GM19452 (cell line): ENCODE results near the gene PHYKPL.

Source experiments
- ATAC-seq: cut with Tn5 transposase; IDR thresholded peaks from one replicate; pipeline ENCODE4 v1.9.1; 2021; ENCODE audit not compliant: unreplicated experiment

PHYKPL gene

DNA sequence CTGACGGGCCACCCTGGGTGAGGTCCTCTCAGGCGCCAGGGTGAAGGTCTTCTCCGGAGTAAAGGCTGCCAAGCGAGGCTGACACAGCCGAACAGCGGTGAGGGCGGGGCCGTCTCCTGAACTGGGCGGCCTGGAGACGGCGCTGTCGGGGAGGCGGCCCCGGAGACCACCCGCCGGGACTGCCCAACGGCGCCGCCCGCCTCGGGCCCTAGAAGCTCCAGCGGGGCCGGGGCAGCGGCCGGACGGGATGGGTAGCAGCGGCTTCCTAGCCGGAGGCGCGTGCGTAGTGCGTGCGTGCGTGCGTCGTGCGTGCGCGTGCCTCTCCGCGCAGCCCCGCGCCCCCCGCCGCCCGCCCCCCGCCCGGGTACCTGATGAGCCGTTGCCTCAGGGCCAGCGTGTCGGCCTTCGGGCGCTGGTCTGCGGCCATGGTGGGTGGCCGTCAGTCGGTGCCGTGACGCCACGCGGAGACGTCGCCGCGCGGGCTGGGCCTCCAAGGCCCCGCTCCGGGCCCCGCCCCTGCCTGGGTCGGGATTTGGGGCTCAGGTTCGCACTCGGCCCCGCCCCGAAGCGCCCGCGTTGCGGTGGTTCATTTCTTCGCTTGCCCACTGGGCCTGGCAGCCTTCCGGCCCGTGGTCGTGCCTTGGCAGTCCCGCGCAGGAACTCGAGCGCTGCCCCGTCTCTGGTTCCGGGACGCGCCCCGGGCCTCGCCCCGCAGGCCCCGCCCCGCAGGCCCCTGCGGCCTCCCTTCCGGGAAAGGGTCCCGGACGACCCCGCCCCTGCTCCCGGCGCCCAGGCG is at the start of gene PHYKPL:
TSS of gene PHYKPL (minus strand) at position 679 of the 796 bp plus-strand sequence. CDS start at position 427, 252 bp downstream.
- ATAC-seq: peak; percentile 70

GRCh38 chr5:178282391-178282790 is 49.8 kb upstream of the PHYKPL start:
- no peak for ATAC-seq

GRCh38 chr5:178281331-178281730 is 48.7 kb upstream of the PHYKPL start:
- no peak for ATAC-seq

GRCh38 chr5:178280631-178281030 is 48.0 kb upstream of the PHYKPL start:
- ATAC-seq: no peak

DNA sequence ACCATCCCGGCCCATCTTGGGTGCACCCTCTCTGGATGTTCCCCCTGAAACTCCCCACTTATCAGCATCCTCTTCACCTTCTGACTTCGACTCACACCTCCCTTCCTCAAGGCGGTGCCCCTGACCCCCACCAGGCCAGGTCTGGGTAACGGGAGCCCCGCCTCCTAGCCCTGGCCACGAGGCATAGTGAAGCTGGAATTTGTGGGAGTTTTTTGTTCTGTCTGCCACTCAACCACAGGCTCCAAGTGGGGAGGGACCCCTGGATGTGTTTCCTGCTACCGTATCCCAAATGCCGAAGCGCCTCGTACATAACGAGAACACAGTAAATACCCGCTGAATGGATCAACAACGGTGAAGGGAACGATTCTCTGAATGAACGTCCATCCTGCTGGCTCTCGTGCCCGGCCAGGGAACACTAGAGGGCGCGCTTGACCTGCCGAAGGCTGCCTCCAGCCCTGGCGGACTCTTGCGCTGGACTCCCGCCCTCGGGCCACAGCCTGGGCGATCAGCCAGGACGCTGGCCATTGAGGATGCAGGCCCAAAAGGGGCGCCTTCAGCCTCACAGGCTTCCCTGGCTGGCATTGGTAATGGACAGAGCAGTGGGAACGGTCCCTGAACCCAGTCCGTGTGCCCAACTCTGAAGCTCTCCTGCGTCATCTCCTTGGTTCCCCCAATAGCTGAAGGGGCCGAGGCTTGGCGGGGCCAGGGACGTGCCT is 47.3 kb upstream of the PHYKPL start:
- no peak for ATAC-seq

DNA sequence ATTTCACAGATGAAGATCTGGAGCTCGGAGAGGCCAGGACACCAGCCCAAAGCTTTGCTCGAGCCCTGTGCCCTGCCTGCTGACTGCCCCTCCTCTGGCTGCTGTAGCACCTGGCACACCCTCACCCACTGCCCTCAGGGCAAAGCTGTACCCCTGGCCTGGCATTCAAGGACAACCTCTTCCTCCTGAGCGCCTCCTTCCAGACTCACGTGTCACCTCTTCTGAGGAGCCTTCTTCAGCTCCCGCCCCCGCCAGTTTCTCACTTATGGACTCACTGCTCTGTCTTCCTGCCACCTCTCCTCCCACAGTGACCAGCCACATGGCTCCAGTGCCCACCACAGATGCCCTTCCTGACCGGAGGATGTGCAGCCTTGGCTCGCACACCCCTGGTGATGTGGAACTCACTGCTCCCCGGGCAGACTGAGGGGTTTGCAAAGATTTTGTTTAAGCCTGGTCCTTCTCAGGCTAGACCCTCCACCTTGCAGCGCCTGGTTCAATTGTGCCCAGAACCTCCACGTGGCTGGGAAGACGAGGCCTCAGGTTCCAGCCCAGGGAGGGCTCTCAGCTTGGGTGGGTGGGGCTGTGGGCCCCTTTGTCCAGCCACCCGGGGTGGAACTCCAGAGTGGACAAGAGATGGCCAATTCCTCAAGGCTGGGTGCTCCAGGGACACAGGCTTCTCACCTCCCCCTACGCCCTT is 46.6 kb upstream of the PHYKPL start:
- no peak for ATAC-seq

DNA sequence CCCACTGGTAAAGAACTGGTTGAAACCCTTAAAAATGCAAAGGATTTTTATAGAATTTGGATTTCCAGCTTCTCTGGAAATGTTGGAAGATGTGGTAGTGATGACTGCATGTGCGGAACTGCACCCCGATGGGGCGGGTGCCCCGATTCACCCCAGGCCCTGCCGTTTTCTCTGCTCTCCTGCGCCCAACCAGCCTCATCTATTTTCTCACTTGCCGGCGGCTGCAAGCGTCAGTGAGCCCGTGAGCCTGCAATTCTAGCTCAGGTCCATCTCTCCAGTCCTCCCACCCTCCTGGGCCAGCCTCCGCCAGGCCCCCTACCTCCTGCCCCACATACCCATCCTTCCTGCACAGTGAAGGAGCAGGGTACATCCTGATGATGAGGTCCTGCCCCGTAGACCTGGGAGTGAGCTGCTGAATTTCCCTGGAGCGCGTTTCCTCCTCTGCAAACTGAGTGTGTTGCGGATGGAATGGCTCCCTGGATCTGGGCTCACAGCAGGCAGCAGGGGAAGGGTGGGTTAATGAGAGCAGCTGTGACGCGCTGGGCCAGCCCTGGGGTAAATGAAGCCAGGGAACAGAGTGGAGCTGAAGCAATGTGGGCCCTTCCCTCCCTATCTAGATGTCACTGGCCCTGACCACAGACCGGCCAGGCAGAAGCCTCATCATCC is 45.9 kb upstream of the PHYKPL start:
- ATAC-seq: no peak

GRCh38 chr5:178277866-178278265 is 45.3 kb upstream of the PHYKPL start:
- ATAC-seq: no peak

DNA sequence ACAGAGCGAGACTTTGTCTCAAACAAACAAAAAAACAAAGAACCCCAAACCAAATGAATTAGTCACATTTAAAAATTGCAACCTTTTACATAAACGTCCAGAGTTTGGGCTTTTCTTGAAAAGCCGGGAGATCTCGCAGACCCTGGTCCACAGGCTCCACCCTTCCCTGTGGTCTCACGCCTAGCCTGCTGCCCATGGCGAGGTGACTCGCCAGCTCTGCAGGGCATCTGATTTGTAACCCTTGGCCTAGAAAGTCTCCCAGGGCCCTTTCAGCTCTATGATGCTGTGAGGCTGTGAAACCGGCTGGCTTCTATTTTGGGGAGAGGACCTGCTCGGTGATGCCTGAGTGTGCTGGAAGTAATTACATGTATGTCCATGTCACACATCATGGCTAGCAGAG is 44.7 kb upstream of the PHYKPL start:
- no peak for ATAC-seq

GRCh38 chr5:178274781-178275537 is 42.4 kb upstream of the PHYKPL start:
- ATAC-seq: no peak

DNA sequence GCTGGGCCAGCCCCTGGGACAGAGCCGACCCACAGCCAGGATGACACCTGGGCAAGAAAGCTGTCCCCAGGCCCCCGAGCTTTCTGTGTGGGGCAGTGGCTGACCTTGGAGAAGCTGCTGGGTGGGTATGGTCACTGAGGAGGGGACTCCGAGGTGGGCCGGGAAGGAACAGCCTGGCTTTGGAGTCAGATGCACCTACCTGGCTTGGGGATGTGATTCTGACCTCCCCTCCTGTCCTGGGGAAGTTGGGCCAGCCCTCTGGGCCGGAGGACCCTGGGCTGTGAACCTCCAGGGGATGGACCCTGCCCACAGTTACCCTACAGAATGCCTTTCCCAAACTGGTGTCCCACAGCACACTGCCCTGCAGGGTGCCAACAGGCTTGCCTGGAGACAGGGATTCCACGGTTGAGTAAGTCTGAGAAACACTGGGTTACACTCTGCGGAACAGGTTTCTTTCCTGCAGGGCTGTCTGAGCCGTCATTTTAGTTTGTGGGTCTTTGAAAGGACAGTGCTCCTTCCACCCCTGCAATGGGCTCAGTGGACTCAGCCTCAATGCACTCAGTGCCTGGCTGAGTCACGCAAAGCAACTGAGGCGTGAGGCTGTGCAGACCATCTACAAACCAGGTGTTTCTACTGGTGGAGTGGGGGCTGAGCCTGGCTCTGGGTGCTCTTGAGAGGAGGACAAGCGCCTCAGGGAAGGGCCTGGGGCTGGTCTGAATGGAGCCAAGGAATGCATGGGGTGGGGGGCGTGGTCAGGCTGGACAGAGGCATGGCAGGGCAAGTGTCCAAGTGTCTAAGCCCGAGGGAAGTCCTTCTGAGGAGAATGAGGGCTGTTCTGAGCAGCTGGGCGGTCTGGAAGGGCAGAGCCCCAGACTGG is 41.3 kb upstream of the PHYKPL start:
- ATAC-seq: no peak

DNA sequence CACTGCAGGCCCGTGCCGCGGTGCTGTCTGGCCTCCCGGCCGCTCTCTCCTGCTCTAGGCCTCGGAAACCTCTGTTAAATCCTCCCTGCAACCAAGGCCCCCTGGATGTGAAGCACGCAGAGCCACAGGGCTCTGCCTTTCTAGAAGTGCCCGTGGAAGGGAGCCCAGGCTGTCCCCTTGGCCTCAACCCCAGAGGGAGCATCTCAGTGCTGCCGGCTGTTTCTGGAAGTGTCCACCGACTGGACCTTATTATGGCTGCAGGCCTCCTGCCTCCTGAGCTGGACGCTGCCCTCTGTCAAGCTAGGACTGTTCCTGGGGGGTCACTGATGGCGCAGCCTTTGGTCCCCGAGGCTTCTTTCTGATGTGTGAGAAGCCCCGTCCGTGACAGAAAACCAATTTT is 40.4 kb upstream of the PHYKPL start:
- no peak for ATAC-seq

GRCh38 chr5:178272591-178272990 is 40.0 kb upstream of the PHYKPL start:
- no peak for ATAC-seq

DNA sequence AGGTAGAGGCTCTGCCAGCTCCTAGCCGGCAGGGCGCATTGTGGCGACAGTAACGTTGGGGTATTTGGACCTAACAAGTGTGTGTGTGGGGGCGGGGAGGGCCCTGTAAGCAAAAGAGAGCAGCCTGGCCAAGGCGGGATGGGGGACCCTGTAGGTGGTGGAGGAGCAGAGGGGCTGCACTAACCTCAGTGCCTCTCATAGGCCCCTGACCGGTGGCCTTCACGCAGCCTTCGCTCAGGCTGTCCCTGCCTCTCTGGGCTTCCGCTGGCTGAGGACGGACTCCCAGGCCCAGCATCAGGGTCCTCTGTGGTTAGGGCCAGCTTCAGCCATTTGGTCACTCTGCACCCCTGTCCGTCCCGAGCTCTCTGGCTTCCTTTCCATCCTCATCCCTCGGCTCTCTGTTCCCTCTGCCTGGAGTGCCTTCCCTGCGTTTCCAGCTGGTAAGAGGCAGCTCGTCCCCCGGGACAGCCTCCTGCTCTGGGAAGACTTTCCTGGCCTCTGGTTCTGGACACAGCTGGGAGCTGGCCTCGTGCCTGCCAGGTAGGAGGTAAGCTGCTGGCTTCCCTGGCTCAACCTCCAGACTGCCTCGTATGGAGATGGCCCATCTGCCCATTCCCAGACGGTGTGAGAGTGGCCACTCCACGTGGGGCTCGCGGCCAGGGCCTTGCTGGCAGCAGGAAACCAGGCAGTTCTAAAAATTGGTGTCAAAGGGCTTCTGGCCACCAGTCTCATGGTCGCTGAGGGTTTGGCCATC is 39.3 kb upstream of the PHYKPL start:
- ATAC-seq: no peak

GRCh38 chr5:178271231-178271630 is 38.6 kb upstream of the PHYKPL start:
- ATAC-seq: no peak

- no peak for ATAC-seq
These were observed 36.9 kb upstream of the PHYKPL start for GRCh38 chr5:178269499-178269898.

- no peak for ATAC-seq
These were observed 35.3 kb upstream of the PHYKPL start for GRCh38 chr5:178267876-178268275.

- no peak for ATAC-seq
These were observed 34.6 kb upstream of the PHYKPL start for GRCh38 chr5:178267245-178267644.

- ATAC-seq: no peak
These were observed 34.0 kb upstream of the PHYKPL start for GRCh38 chr5:178266581-178266980.
